HFFc6 (cell line): ENCODE data around the gene ROPN1L. TPM values are rescaled to one million over a fixed set of nuclear protein-coding genes. Genes with fewer than 3 reads are reported as not detected.
"Not testable (repeated sequence)": the region's sequence is repeated elsewhere in the genome, so short reads cannot be mapped to it uniquely, and the experiment has no call there.

Experiments used
- DNase-seq: peaks from one replicate; pipeline ENCODE4 v3.0.0-alpha.2; 2018
- H3K27ac Mint-ChIP-seq: 2 replicates; pipeline ENCODE4 v1.8.0; 2020; ENCODE audit warnings: mild to moderate bottlenecking, mixed read lengths
- H3K27me3 Mint-ChIP-seq: 2 replicates; pipeline ENCODE4 v1.8.0; 2021; ENCODE audit warnings: mild to moderate bottlenecking, moderate library complexity, mixed read lengths; ENCODE audit not compliant: insufficient read depth
- H3K36me3 Mint-ChIP-seq: 2 replicates; pipeline ENCODE4 v1.8.0; 2021; ENCODE audit warnings: low read depth, mixed read lengths
- H3K4me1 Mint-ChIP-seq: 2 replicates; pipeline ENCODE4 v1.8.0; 2020; ENCODE audit warnings: low read depth, mixed read lengths
- H3K4me3 Mint-ChIP-seq: 2 replicates; pipeline ENCODE4 v1.8.0; 2020; ENCODE audit warnings: mild to moderate bottlenecking, moderate library complexity, mixed read lengths
- H3K9me3 Mint-ChIP-seq: 2 replicates; pipeline ENCODE4 v1.8.0; 2020; ENCODE audit warnings: mild to moderate bottlenecking, mixed read lengths
- CTCF ChIP-seq: fragments of 200-600 bp; sonication (generic); IDR thresholded peaks from 2 replicates; pipeline ENCODE4 v1.5.0; 2021; ENCODE audit warnings: antibody characterized with exemption, mild to moderate bottlenecking
- total RNA-seq, 6 experiments: library from RNA; stranded (reverse); fragmentation: NEBNext Ultra II Directional; extraction: Animal tissue kit (Norgen Biotek cat#: 25700); gene quantifications; 2 replicates in 1 of 6; 3 replicates in 5 of 6; pipeline ENCODE4 v1.2.3, GENCODE V29; 2021

ROPN1L gene
- total RNA-seq, 6 experiments from 2014 or later: 0.38 to 0.68 (median 0.47) TPM

GRCh38 chr5:10489810-10490426 is 48.2 kb downstream of the ROPN1L start:
- H3K9me3 Mint-ChIP-seq: peaks cover 10% of the 10 kb centered on the region
- peaks cover 10% of the 10 kb centered on the region for H3K36me3 Mint-ChIP-seq
- peaks cover 44% of the 10 kb centered on the region for H3K4me1 Mint-ChIP-seq
- no peak overlapping the region; the same call in 1 of the 2 replicates for H3K4me3 Mint-ChIP-seq
- no peak for DNase-seq
- peaks cover 2% of the 10 kb centered on the region for H3K27me3 Mint-ChIP-seq
- H3K27ac Mint-ChIP-seq: no peak overlapping the region
- TF ChIP-seq CTCF: no peak

- peaks cover 14% of the 10 kb centered on the region for H3K9me3 Mint-ChIP-seq
- no peak overlapping the region for H3K27ac Mint-ChIP-seq
- H3K27me3 Mint-ChIP-seq: peaks cover 2% of the 10 kb centered on the region
- DNase-seq: no peak
- TF ChIP-seq CTCF: no peak
- peaks cover 15% of the 10 kb centered on the region for H3K36me3 Mint-ChIP-seq
- H3K4me1 Mint-ChIP-seq: peaks cover 35% of the 10 kb centered on the region
- H3K4me3 Mint-ChIP-seq: no peak overlapping the region
Measured at GRCh38 chr5:10490927-10491672, 49.4 kb downstream of the ROPN1L start.

- Mint-ChIP-seq H3K9me3 (peaks cover 14% of the 10 kb centered on the region), H3K4me1 (peaks cover 31% of the 10 kb centered on the region), H3K27me3 (peaks cover 2% of the 10 kb centered on the region), H3K4me3 (no peak overlapping the region), H3K27ac (no peak overlapping the region), H3K36me3 (peaks cover 15% of the 10 kb centered on the region)
- no peak for DNase-seq
- no peak for TF ChIP-seq CTCF
Measured at GRCh38 chr5:10491673-10492026, 50.0 kb downstream of the ROPN1L start.

- Mint-ChIP-seq H3K27ac (no peak overlapping the region), H3K4me3 (no peak overlapping the region), H3K4me1 (peaks cover 14% of the 10 kb centered on the region), H3K9me3 (peaks cover 14% of the 10 kb centered on the region), H3K27me3 (peaks cover 3% of the 10 kb centered on the region), H3K36me3 (peaks cover 15% of the 10 kb centered on the region)
- no peak for DNase-seq
- no peak for TF ChIP-seq CTCF
Measured at GRCh38 chr5:10493884-10494283, 52.2 kb downstream of the ROPN1L start.

GRCh38 chr5:10494497-10494896 is 52.8 kb downstream of the ROPN1L start:
- H3K4me1 Mint-ChIP-seq: peaks cover 11% of the 10 kb centered on the region
- not testable (repeated sequence) for H3K4me3 Mint-ChIP-seq, DNase-seq, H3K27ac Mint-ChIP-seq, H3K27me3 Mint-ChIP-seq
- H3K9me3 Mint-ChIP-seq: peaks cover 14% of the 10 kb centered on the region
- H3K36me3 Mint-ChIP-seq: peaks cover 15% of the 10 kb centered on the region

GRCh38 chr5:10497554-10497953 is 55.9 kb downstream of the ROPN1L start:
- TF ChIP-seq CTCF: no peak
- no peak for DNase-seq
- Mint-ChIP-seq H3K27me3 (peaks cover 3% of the 10 kb centered on the region), H3K9me3 (peaks cover 14% of the 10 kb centered on the region), H3K4me1 (peaks cover 10% of the 10 kb centered on the region), H3K27ac (no peak overlapping the region), H3K4me3 (no peak overlapping the region), H3K36me3 (peaks cover 15% of the 10 kb centered on the region)
